Breast epithelium (tissue), 3 donors: ENCODE data around the gene UBE2H.
"Not testable (repeated sequence)": the region's sequence is repeated elsewhere in the genome, so short reads cannot be mapped to it uniquely, and the experiment has no call there.

ENCODE experiments used
- POLR2A ChIP-seq: fragments of 450-650 bp; IDR thresholded peaks from one replicate; pipeline ENCODE4 v1.6.1; 2016; ENCODE audit warnings: antibody characterized with exemption, mild to moderate bottlenecking, moderate library complexity
- POLR2AphosphoS5 ChIP-seq, 3 donors: sonication (generic); formaldehyde crosslinking; IDR thresholded peaks; one replicate each; pipeline ENCODE4 v1.6.1; 2017; ENCODE audit warnings: antibody characterized with exemption in 3 of 3
- TF ChIP-seq, protein P1 (sequence below), 3 donors: fragments of 450-650 bp; IDR thresholded peaks; one replicate each; pipeline ENCODE4 v1.5.1; 2016 to 2017; ENCODE audit warnings: antibody characterized with exemption in 3 of 3, mild to moderate bottlenecking in 3 of 3, moderate library complexity in 3 of 3

DNA sequence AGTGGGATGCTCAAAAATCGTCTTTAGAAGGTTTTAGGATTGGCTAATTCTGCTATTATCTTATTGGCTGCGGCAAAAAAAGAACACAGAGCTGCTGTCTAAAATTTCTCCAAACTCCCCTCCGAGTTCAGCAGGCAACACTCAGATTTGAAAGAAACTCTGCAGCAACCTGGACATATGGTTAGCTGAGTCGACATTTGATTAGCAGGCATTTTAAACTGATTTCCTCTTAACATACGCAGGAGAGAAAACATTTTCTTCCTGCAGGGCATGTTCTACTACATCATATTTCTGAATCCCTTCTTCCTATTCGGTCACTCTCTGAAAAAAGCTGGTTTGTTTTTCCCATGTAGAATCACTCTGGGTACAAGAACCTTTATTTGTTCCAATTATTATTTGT, 119.4 kb downstream of the UBE2H start:
- TF ChIP-seq, protein P1, sequence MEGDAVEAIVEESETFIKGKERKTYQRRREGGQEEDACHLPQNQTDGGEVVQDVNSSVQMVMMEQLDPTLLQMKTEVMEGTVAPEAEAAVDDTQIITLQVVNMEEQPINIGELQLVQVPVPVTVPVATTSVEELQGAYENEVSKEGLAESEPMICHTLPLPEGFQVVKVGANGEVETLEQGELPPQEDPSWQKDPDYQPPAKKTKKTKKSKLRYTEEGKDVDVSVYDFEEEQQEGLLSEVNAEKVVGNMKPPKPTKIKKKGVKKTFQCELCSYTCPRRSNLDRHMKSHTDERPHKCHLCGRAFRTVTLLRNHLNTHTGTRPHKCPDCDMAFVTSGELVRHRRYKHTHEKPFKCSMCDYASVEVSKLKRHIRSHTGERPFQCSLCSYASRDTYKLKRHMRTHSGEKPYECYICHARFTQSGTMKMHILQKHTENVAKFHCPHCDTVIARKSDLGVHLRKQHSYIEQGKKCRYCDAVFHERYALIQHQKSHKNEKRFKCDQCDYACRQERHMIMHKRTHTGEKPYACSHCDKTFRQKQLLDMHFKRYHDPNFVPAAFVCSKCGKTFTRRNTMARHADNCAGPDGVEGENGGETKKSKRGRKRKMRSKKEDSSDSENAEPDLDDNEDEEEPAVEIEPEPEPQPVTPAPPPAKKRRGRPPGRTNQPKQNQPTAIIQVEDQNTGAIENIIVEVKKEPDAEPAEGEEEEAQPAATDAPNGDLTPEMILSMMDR (IDR thresholded peaks at IDR 0.05) = not testable (repeated sequence)
- not testable (repeated sequence) for TF ChIP-seq POLR2A; POLR2AphosphoS5 (IDR thresholded peaks at IDR 0.05)
